ENCODE data around the gene SPG7.

GRCh38 chr16:89581861-89582563 lies 73.8 kb downstream of the SPG7 start:
- TF ChIP-seq CTCF (IDR thresholded peaks at IDR 0.05) (no peak), POLR2A (IDR thresholded peaks at IDR 0.05) (no peak)

Data from heart left ventricle (tissue), 13 donors.